Stimulated activated CD4-positive, alpha-beta T cell treated with anti-CD3 and anti-CD28 coated beads, Interleukin-12 subunit alpha, Interleukin-12 subunit beta, amount 100 ng/mL, for 24 hours (primary cell): Measurements from ENCODE around the gene SCUBE3.

Source experiments
- DNase-seq, 2 experiments: peaks; one replicate each; pipeline ENCODE4 v3.0.0-alpha.2; 2020; ENCODE audit warnings: low read depth in 2 of 2

The SCUBE3 gene

DNA sequence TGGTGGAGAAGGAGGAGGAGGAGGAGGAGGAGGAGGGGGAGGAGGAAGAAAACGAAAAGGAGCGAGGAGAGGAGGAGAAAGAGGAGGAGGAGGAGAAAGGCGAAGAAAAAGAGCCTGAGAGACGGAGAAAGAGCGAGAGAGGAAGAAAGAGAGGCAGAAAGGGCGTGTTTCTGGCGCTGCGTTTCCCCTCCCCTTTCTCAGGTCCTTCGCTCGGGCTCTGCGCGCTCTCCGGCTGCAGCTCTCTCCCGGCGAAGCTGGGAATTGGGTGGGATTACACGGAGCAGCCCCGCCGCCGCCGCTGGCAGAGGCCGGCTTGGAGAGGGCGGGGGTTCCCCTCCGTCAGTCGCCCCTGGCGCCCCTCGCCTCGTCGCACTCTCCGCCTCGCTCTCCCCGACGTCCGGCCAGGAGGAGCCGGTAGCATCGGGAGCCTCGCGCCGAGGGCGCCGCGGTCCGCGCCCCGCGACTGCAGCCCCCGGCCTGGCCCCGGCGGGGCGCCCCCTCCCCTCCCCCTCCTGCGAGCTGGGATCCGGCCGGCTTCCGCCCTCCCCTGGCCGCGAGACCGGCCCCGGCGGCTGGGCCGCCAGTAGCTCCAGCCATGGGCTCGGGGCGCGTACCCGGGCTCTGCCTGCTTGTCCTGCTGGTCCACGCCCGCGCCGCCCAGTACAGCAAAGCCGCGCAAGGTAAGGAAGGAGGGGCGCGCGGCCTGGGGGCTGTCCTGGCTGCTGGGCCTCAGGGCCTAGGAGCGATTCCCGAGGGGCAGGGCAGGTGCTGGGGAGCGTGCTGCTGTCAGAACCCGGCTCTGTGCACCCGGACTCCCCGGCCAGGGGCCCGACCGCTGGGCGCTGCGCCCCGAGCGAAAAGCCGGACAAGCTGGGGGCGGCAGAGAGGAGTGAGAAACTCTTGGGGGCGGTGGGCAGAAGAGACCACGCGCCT, at the start of gene SCUBE3:
SCUBE3 (plus strand) TSS at position 133 of the 933 bp plus-strand sequence; CDS start at position 596, 463 bp downstream.
- no peak for DNase-seq

DNA sequence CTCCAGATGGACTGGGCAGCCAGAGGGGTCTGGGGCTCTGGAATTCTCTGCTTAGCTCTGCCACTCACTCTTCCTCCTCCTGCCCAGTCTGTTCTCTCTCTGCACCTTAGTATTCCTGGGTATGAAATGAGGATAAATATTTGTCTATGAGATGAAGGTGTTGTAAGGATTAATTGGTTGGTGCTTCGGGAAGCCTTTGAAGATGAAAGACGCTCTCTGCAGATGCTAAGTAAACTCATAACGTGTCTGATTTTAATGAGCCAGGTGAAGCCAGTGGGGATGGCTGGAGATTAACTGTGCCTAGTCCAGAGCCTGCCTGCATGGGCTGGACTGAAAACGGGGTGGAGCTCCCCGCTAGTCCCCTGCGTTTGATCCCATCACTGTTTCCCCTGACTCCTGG, 49.5 kb upstream of the SCUBE3 start:
- no peak for DNase-seq

DNA sequence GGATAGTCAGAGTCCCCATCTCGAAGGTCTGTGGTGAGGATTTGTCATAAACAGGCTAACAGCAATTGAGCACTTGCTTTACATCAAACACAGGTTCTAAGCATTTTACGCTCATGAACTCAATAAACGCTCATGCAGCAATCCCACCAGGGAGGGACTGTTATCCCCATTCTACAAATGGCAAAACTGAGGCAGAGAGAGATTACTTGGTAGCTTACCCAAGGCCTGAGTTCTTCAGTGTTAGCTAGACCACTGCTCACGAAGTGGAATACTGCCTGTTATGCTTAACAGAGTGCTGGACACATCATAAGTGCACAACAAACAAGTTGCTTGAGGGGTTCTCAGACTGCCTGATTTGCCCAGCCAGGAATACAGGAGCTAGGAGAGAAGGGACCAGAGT, 48.9 kb upstream of the SCUBE3 start:
- DNase-seq, result no peak

DNA sequence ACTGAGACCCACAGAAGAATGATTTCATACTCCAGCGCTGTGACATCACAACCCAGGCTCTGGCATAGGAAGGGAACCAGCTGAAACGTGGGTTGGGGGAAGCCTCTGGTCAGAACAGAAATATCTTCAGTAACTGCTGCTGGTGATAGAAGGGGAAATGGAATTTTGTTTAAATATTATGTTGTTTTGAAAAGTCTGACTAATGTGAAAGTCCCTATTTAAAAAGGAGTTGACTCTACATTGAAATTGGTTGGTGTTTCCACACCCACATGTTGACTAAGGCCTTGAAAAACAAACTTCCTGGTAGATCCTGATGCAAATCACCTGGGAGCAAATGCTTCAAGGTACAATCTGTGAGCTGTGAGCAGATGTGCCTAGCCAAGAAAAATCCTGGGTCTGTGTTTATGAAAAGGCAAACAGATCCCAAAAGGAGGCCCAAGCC, 48.1 kb upstream of the SCUBE3 start:
- DNase-seq, result no peak

DNA sequence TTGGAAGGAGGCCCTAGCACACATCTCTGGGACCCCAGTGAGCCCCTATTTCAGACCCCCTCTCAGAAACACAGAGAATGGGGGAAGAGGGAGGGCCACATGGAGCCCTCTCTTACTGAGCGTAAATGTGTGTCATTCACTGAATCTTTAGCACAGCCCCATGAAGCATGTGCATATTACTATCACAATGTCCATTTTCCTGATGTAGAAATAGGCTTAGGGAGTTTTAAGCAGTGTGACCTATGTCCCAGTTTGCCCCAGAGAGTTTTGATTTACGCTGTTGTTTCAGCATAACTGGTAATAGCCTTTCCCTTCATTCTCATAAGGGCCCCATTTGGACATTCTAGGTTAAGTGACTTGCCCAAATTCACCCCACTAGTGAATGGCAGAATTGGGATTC, 47.6 kb upstream of the SCUBE3 start:
- no peak for DNase-seq

DNA sequence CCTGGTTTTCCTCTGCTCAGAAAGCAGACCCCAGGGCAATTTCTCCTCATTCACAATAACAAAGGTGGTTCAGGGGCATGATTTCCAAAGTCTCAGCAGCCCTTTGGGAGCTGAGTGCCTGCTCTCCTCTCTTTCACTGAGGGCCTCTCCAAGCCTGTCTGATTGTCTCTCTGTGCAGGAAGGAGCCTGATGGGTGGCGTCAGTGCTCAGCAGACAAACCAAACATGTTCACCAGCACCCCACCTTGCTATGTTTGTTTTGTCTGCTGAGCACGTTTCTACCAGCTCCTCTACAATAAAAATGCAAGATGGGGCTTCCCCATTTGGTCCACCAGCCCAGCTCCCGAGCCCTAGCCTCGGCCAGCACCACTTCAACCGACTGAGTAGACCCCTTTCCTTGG, 47.2 kb upstream of the SCUBE3 start:
- no peak for DNase-seq

DNA sequence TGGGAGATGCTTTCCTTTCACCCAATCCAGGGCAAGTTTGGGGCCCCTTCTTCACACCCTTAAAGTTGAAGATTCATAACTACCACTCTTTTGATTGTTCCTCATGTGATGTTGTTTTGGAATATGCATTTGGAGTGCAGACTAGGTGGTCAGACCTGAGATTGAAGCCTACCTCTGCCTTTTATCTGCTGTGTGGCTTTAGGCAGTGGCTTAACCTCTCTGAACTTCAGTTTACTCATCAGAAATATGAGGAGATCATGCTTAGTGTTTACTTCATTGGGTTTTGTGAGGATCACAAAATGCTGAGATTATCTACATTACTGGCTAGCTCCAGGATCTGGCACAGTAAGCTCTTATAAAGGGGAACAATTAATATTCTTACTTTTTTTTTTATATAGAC, 46.3 kb upstream of the SCUBE3 start:
- no peak for DNase-seq

DNA sequence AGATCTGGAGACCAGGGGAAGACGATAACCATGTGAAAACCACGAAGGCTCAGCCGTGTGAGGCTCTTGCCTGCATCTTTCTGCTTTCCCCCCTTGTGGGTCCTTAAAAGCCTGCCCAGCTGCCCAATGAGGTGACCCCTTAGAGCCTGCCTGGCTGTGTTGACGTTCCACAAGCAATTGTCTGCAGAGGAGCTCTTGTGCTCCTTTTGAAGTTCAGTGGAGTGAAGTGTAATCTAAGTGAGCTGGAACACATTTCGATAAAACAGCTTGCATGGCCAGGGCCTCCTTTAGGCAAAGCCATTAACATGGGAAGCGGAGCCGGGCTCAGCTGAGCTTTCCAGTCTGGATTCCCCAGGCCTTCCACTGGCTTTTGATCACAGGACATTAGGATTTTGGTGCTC, 45.3 kb upstream of the SCUBE3 start:
- no peak for DNase-seq

DNA sequence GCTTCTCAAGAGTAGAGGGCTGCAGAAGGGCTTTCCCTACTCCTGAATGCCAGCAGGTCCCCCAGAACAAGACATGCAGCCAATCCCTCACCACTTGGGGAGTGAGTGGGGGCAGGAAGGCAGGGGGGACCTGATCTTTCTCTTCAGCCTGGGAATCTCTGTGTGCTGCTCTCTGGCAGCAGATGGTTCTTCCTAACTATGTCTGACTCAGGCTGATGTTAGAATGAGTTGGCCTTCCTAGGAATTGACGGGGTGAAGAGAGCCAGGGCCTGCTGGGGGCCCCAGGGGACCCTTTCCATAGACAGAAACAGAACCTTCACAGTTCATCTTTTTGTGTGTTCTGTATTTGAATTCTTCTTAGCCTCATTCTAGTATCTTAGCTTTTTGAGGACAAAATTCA, 43.6 kb upstream of the SCUBE3 start:
- DNase-seq, result no peak

DNA sequence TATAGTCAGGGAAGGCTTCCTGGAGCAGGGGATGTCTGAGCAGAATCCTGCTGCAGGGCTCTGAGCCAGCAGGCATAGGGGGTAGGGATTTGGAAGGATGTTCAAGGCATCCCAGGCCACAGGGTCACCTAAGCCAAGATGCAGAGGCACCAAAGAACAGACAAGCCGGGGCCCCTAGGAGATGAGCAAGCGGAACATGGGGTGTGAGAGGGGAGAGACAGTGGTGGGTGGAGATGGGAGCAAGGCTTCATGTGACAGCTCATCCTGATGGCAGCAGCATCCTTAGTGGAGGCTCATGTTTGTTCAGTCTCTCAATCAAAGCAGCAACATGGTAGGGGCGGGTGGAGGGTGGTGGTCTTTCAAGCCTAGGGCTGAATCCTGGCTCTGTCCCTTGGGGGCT, 42.9 kb upstream of the SCUBE3 start:
- DNase-seq, result no peak

DNA sequence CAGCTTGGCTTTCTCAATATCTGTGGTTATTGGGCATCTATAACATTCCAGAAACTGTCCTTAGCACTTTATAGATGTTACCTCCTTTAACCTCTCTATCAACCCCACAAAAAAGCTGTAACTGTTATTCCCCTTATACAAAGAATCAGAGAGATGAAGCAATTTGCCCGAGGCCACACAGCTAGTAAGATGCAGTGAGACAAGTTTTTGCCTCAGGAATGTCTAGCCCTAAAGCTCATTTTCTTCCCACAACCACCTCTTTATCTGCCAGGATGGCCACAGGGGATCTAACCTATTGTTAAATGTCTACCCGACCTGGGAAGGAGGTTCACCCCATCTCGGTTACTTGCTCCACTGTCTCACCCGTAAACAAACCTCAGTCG, 40.7 kb upstream of the SCUBE3 start:
- no peak for DNase-seq

DNA sequence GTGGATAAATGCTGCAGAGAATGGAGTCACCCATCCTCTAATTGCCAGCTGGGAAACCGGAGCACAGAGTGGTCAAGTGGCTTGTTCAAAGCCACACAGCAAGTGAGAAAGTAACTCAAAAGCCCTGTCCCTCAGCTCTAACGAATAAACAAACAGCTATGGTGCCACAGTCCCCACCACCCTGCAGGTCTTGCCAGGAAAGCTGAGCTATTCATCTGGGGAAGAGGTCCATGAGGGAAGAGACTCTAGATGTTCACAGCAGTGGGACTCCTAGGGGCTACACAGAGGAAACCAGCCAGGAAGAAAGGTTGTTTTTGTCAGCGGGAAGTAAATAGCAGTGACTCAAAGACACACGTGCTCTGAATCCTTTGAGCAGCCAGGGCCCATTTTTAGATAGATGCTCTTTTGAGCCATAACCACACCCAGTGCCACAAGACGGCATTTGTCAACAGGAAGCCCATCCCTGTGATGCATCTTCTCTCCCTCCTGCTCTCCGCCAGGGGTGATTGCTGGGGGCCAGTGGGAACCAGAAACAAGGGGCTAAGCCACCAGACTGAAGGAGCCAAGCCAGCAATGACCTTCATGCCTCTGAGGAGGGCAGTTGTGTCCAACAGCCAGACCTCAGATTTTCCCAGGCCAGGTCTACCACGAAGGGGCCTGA, 40.2 kb upstream of the SCUBE3 start:
- no peak for DNase-seq

DNA sequence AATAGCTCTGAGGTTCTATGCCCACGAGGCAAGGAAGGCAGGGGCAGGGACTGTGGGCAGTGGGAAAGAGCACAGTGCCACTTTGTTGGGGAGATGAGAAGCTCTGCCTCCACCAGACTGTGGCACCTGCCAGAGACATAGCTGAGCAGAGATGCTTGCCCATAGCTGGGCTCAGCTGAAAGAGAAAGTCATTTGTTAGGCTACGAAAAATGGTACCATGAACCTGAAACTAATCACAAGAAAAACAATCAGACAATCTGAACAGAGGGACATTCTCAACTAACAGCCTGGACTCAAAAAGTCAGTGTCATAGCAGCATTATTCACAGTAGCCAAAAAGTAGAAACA, 39.7 kb upstream of the SCUBE3 start:
- no peak for DNase-seq

DNA sequence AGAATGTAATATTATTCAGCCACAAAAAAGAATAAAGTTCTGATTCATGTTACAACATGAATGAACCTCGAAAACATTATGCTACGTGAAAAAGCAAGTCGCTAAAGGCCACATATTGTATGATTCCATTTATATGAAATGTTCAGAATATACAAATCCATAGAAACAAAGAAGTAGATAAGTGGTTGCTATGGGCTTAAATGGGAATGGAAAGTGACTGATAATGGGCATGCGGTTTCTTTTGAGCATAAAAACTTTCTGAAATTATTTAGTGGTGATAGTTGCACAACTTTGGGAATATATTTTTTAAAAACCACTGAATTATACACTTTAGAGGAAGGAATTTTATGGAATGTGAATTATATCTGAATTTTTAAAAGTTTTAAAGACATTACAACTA, 39.3 kb upstream of the SCUBE3 start:
- DNase-seq, result no peak

DNA sequence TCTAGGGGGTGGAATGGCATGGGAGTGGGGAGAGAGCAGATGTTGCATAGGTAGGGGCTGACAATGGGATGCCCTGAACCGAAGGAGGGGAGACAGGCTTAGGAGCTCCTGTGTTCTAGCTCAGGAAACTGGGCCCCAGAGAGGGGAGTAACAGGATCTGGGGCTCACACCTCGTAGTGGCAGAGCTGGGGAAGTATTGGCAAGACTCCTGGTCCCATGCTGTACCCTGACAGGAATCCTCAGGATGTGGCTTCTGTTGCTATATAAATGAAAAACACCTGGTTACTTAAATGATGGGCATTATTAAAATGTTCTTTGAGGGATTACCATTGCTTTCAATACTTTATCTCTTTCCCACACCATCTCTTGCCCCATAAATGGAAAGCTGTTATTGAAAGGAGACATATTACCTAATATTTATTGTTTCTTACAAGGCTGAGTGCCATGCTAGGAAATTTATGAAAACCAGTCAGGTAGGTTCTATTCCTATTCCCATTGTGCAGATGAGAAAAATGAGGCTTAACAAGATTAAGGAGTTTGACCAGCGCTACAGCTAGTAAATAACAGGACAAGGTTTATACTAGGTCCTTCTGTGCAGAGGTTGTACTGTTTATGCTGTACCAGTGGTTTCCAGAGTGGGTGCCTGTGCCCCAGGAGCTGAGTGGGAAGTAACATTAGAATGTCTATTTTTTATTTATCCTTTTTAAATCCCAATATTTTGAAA, 37.3 kb upstream of the SCUBE3 start:
- no peak for DNase-seq

DNA sequence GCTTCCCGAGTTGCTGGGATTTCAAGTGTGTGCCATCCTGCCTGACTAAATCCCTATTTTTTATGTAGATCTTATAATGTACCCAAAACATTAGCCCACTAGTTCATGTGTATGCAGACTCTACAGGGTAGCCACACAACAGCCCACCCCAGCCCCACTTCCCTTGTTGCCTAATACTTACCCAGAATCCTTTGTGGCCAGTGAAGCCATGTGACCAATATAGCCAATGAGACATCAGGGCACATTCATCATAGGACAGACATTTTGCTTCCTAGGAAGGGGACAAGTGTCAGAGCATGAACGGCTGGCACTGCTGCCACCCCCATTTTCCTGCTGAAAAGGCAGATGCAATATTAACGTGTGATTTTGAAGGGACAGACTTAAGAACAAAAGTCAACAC, 36.6 kb upstream of the SCUBE3 start:
- DNase-seq, result no peak

DNA sequence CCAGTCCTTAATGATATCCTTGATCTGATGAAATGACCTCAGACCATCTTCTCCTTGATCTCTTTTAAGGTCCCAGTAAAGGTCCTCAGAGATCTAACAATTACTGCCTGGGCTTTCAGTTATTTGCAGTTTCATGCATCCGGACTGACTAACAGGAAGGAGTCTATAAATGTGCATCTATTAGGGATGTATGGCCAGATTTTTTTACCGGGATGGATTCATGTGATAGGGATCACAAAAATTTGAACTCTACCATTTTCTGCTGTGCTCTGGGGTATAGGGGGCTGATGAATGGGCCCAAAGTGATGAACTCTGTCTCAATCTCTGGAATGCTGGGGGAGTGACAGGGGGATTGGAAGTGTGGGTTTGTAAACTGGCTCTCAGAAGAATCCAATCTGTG, 36.2 kb upstream of the SCUBE3 start:
- no peak for DNase-seq

DNA sequence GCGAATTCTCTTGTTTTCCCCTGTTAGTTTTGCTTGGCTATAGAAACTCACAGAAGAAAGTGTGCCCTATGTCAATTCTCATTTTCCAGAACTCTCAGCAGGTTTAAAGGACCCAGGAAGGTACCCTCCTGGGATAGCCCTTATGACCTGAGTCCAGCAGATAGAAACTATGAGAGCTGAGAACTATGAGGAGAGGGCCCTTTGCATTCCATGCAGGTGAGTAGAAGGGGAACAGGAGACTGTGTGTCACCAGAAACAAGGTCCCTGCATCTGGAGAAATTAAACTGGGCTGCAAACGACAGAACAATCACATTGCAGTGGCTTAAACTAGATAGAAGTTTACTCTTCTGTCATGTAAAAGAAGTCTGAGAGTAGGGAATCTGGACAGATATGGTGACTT, 35.7 kb upstream of the SCUBE3 start:
- DNase-seq, result no peak

DNA sequence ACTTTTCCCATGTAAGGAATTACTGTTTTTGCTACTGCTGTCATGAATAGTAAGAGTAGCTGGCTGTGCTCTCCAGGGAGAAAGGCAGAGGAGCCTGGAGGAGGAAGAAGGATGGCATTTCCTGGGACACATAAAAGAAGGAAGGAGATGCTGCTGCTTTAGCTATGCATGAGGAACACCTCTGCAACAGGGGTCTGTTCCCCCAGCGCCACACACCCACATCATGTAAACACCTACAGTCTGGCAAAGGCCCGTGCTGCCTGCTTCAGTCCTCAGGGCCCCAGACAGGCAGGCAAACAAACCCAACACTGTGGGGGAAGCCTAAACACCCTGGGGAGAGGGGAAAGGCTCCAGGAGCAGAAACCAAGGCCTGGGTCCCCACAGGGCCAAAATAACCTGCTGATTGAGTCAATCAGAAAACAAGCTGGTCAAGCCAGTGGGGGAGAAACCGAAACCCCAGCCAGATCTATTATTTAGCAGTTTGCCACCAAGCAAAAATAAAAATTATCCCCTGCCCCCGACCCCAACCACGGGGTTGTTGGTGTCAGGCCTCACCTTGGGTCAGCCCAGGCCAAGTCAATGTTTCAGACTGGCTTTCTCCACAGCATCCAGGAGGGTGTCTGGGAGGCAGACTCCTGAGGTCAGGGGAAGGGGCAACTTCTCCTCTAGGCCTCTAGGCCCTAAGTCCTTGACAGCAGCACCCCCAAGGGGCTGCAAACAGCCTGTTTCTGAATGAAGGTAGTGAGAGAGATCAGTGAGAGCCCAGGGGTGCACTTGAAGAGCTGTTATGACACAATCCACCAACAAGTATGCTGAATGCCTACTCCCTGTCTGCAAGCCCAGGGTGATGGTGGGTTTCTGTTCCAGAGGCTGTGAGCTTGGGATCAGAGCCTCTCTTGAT, 34.6 kb upstream of the SCUBE3 start:
- DNase-seq, result no peak

DNA sequence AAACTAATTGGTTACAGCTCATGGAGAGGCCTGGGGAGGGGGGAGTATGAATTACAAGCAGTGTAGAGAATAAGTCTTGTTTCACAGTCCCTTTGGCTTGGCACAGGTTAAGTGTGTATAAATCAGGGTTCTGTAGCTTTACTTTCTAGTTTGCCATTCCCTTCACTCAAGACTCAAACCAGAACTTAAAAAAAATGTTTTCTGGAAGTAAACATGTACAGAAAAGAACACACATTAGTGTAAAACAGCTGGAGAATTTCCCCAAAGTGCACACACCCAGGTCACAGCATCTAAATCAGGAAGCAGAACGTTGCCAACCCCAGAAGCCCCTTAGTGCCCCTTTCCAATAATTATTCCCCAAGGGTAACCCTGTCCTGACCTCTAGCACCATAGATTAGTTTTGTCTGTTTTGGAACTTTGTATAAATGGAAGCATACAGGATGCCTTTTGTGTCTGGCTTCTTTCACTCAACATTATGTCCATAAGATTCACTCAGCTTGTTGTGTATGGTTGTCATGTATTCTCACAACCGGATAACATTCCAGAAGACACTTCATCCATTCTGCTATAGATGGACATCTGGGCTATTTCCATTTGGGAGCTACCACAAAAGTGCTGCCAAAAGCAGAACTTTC, 33.7 kb upstream of the SCUBE3 start:
- DNase-seq, result no peak

DNA sequence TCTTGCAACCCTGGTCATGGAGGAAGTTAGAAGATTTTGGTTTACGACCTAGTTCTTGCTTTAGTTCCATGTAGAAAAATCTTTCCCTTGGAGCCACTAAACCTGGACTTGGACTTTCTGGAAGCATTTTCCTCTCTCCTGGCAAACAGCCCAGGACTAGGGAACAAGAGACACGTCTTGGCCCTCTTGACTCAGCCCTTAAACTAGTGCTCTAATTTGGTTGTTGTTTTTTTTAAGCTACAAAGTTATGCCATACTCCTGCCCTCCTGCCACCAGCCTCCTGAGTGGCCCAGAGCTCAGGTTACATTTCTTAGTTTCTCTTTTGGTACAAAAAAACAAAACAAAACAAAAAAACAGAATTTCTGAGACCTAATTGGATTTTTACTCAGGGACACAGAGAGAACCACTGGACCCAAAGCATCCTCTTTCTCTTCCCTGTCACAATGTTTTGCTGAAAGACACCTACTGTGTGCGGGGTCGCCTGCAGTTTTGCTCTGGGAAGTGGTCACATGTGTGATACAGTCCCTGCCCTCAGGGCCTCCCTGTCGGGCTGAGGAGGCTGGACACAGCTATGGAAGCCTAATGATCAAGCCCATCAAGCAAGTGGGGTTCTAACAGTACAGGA, 32.3 kb upstream of the SCUBE3 start:
- DNase-seq, result no peak
